Hindlimb muscle (tissue), 1 donor: ENCODE data around the gene MYRF. TPM values are rescaled to one million over a fixed set of nuclear protein-coding genes. Genes with fewer than 3 reads are reported as not detected.

Source experiments
- DNase-seq: peaks from one replicate; pipeline ENCODE4 v3.0.0-alpha.2; 2013
- polyA plus RNA-seq: library from polyadenylated mRNA; unstranded; fragments of 120-200 nt; gene quantifications from one replicate; pipeline ENCODE4 v1.2.1, GENCODE V29; 2013; ENCODE audit not compliant: insufficient read length

Gene MYRF
- polyA plus RNA-seq, 1 donor = 1.5 TPM

DNA sequence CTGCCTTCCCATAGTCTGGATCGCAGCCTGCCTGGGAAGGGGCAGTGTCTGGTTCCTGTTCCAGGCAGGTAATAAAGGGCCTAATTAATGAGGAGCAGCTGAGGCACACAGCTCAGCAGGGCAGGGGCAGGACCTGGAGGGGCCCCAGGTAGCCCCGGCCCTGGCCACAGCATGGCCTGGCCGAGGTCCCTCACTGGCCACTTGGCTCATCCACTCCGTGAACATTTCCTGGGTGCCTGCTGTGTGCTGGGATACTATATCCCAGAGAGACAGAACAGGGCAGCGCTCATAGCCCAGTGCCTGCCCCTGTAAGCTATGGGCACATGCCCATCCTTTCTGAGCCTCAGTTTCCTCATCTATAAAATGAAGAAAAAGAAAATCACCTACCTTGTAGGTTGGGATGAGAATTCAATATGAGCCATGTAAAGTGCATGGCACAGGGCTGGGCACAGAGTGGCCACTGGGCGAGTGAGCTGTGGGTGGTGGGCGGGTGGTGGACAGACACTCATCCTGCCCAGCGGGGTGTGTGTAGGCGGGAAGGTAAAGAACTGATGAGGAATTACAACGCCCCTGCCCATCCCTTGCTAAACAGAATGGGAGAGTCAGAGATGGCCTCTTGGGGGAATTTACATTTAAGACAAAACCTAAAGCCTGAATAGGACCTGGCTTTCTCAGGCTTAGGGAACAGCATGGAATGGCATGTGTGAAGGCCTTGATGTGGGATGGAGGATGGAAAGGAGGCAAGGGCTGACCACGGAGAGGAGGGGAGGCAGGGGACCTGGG, 9.2 kb downstream of the MYRF start:
- DNase-seq = no peak

DNA sequence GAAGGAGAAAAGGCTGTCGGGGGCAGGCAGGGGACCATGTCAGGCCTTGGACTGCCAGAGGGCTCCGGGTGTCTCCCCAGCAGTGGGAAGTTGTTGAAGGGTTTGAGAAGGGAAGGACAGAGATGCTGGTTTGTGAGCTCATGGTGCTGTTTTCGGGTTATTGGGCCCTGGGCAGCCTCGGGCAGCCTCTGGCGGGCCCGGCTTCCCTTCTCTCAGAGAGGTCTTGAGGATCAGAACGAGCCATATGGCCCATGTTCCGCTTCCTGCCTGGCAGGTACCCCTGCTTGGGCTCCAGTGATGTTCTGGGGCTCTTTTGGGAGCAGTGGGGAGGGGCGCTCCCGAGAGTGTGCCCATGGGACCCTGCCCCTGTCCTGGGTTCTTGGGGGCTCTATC, 9.8 kb downstream of the MYRF start:
- no peak for DNase-seq

DNA sequence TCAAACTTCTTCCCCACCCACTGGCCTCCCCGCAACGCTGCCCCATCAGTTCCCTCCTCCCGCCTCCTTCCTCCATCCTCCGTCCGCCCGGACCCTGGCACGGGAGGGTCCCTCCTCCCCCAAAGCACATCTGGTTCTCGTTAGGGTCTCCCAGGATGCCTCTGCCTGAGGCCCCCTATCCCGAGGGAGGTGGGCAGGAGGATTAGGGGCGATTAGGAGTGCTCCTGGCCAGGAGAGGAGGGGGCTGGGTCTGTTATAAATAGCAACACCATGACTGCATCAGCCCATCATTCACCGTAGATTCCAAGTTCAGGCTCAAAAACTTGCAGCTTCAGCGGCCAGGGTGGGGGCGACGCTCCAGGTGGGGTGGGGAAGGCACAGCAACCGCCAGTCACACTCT, 10.4 kb downstream of the MYRF start:
- no peak for DNase-seq

DNA sequence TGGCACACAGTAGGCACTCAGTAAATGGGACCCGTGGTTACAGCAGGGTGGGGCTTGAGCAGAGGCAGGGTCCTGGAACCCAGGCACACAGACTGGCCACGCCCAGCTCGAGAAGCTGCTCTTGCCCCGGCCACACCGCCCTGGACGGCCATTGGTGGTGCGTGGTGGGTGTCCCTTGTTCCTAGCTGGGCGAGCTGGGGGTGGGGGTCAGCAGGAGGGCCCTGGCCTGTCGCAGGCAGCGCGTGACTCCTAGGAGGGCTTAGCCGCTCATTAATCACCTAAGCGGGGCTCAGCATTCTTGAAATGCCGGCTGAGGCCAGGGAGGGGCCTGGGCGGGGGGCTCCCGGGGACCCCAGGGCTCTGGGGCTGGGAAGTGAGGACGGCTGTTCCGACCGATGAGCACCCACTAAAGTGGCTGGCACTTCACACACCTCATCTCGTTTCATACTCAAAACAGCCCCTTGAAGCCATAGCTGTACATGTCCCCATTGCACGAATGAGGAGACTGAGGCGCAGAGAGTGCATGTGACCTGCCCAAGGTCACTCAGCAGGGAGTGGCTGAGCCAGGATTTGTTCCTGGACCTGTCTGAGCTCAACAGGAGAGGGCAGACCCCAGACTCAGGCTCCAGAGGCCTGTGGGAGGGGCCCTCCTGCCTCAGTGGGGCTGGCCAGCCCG, 11.6 kb downstream of the MYRF start:
- no peak for DNase-seq

DNA sequence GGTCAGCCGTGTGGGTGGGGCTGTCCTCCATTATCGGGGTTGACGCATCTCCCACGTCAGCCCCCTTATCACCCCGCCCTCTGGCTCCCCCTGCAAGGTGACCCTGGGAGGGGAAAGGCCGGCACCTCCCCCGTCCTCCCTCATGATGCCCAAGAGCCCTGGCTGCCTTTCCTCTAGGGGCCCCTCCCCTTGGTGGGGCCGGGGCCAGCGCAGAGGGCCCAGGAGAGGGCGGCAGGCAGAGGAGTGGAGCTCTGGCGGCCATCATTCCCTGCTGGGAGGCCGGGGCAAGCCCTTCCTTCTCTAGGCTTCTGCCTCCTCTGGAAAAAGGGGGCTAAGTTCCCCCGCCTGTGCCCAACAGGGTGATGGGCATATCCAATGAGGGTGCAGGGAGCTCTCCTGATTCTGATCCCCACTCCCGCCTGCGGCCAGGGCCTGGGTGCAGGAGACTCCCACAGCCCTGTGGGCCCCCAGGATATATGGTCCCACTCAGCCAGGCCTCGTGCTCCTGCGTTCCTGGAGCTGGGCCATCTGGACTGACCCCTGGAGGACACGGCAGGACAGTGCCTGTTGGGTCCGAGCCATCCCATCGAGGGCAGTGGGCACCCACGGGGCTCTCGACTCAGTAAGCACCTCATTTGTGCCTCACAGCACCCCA, 12.3 kb downstream of the MYRF start:
- no peak for DNase-seq

DNA sequence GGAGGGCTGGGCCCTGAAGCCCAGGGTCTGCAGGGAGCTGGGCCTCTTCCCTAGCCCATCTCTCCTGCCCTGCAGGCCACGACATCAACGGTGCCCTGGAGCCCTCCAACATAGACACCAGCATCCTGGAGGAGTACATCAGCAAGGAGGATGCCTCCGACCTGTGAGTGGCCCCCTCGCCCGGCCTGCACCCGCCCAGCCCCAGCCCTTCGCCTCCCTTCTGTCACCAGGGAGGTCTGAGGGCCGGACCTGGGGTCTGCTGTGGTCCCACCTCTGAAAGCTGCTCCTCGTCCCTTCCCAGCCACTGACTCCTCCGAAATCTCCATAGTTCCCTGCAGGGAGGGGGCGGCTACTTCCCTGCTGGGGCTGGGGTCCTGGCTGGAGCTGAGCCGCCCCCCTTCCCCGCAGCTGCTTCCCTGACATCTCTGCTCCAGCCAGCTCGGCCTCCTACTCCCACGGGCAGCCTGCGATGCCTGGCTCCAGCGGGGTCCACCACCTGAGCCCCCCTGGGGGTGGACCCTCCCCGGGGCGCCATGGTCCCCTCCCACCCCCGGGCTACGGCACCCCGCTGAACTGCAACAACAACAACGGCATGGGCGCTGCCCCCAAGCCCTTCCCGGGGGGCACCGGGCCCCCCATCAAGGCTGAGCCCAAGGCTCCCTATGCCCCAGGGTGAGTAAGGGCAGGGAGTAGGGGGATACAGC, 13.3 kb downstream of the MYRF start:
- DNase-seq = no peak

DNA sequence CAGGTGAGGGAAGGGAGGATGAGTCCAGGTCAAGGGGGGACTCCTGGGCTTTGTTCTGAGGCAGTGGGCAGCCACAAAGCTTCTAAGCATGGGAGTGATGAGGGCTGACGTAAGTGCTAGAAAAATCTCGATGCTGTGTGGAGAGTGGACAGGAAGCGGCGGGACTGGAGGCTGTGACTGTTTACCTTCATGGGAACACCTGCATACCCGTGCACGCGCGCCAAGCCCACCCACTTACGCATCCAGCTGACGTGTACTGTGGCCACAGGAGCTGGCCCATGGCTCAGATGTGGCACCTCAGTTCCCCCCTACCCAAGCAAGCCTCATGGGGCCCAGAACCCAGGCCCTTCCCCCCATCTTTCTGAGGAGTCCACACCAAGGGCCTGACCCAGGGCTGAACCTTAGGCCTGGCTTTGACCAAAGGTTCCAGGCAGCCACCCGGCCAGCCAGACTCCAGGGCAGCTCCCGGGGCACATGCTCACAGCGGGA, 14.0 kb downstream of the MYRF start:
- DNase-seq = no peak

DNA sequence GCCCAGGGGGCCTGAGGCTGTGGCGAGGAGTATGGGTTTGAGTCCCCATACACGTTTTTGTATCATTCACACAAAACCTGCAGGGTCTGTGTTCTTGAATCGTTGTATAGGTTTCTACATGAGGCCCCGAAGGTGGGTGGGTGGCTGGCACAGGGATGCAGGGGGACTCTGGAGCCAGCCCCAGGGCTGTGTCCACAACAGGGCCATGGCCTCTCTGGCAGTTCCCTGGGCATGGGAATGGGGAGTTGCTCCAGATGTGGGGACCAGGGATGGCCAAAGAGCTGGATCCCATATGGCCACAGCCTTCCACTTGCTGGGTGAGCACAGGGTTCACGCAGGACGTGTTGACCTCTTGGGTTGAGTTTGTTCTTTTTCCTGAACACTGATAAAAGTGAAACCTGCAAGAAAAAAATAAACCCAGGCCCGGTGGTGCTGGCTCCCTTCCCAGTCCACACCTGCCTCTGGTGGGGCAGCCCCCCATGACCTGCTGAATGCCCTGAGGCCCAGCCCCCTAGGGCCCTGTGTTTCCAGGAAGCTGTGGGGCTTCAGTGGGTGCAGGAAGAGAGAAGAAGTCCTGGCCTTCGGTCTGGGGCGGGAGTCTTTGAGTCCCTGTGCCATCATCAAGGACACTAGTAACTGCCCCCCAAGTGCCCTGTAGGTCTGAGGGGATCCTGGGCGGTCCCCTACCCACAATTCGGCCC, 16.1 kb downstream of the MYRF start:
- no peak for DNase-seq

DNA sequence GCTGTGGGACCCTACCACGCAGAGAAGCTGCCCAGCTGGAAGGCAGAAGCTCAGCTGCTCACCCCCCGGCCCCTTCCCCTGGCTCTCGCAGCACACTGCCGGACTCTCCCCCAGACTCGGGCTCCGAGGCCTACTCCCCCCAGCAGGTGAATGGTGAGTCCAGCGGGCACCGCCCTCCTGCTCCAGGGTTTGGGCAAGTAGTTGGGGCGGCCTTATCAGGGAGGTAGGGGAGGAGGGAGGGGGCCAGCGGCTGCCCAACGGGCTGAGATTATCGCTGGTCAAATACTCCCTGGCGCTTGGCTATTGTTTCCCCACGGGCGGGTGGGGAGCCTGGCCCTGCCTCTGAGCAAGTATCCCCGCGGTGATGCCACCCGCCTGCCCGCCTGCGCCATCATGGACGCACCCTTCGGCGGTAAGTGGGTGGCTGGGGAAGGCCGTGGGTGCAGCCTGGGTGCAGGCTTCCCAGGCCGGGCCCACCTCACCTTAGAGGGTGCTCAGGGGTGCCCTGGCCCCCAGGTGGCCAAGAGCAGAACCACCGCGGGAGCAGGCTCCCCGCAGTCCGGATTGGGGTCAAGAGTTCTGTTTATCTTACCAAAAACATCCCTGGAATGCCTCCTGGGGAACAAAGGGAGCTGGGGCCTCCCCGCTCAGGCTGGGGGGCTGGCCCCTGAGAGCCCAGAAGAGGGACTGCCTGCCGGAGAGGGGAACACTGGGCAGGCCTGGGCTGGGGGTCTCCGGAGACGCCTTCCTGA, 16.9 kb downstream of the MYRF start:
- no peak for DNase-seq

DNA sequence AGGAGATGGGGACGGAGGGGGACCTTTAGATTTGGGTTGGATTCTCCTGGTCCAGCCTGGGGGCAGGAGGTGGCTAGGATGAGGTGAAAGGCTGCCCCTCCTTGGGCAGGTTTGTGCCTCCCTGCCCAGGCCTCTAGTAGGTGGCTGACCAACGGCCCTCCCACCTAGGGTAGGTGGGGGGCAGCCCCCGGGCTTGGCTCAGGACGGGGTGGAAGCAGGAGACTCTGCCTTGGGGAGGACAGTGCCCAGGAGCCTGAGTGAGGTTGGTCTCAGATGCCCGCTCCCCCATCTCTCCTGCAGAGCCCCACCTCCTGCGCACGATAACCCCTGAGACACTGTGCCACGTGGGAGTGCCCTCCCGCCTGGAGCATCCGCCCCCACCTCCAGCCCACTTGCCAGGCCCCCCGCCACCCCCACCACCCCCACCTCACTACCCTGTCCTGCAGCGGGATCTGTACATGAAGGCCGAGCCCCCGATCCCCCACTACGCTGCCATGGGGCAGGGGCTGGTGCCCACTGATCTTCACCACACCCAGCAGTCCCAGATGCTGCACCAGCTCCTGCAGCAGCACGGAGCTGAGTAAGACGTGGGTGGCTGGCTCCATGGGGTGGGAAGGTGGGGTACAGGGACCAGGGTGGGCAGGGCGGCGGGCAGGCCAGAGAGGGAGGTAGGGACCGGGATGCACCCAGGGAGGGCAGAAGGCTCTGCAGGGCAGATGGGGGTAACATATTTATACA, 17.7 kb downstream of the MYRF start:
- no peak for DNase-seq

DNA sequence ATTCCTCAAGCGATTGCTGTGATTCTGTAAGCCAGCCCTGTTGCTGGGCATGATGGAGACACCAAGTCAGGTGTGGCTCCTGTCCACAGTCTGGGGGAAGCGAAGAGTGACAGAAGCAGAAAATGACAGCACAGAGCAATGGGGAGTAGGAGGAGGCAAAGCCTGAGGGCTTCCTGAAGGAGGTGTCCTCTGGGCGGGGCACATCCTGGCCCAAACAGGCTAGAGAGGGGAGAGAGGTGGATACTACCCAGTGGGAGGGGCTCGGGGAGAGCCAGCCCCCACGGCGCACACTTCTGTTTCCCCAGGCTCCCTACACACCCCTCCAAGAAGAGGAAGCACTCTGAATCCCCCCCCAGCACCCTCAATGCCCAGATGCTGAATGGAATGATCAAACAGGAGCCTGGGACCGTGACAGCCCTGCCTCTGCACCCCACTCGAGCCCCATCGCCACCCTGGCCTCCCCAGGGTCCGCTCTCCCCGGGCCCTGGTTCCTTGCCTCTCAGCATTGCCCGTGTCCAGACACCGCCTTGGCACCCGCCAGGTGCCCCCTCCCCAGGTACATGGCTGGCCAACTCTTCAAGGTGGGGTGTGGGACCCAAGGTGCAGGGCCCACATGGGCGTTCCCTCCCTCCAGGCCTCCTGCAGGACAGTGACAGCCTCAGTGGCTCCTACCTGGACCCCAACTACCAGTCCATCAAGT, 18.9 kb downstream of the MYRF start:
- DNase-seq = no peak

DNA sequence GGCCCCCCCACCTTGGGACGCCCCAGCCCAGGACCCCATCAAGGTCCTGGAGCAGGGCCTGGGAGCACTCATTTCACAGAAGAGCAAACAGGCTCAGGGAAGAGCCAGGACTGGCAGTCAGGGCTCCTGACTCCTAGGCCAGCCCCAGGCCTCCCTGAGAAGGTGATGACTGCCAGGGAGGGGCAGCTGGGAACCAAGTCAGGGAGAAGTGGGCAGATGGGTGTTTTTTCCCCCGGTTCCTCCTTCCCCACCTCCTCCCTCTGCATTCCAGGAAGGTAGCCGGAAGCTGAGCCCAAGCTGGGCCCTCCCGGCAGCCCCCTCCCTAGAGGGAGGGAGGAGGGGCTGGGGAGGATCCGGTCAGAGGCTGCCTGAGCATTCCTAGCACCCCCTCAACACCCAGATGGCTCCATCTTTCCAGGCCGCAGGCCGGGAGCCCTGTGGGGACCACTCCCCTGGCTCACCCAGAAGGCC, 19.6 kb downstream of the MYRF start:
- no peak for DNase-seq

DNA sequence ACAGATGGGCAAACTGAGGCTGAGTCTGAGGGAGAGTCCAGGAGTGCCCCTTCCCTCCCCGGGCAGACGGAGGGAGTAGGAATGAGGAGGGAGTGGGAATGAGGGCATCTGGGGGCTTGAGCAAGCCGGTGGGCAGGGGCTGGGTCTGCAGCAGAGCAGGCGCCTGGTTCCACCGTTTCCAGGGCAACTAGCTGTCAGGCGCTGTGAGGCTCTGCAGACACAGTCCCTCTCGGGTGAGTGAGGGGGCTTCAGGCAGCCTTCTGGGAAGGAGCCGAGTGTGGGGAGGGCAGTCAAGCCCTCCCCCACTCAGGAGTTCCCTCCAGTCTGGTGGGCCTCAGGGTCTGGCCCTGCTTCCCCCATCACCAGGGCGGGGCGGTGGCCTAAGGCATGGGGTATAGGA, 20.9 kb downstream of the MYRF start:
- no peak for DNase-seq

DNA sequence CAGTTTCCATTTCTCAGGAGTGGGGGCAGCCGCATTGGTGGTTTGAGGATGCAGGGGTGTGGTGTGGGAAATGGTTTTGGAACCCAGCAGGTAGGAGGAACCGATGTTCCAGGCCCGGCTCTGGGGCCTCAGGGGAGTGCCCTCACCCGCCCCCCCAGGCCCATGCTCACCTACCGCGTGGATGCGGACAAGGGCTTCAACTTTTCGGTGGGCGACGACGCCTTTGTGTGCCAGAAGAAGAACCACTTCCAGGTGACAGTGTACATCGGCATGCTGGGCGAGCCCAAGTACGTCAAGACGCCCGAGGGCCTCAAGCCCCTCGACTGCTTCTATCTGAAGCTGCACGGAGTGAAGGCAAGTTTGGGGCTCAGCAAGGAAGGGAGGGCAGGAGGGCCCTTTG, 21.4 kb downstream of the MYRF start:
- DNase-seq = no peak

DNA sequence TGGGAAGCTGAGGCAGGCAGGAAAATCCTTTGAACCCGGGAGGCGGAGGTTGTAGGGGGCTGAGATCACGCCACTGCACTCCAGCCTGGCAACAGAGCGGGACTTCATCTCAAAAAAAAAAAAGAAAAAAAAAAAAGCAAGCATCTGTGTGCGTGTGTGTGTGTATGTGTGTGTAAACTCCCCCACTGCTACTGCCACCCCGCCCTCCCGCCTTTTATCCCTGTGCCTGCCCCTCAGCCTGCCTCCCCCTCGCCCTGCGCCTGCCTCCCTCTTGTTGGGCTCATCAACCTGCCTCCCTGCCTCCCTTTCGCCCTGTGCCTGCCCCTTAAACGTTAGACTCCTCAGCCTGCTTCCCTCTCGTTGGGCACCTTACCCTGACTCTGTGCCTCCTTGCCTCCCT, 22.0 kb downstream of the MYRF start:
- DNase-seq = no peak

DNA sequence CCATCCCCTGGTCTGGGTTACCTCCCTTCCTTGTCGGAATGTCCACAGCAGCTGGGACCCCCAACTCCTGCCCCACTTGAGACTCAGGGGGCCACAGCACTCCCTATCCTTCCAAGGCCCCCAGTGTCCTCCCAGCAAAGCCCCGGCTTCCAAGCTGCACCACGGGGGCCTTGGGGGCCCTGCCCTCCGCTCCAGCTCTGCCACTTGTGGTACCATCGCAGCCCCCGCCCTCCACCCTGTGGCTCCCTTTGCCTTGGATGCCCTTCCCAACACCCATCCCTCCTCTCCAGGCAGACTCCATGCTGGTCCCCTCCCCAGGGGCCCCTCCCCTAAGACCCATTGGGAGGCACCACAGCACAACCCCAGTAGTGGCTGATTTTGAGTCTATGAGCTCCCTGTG, 22.7 kb downstream of the MYRF start:
- no peak for DNase-seq

DNA sequence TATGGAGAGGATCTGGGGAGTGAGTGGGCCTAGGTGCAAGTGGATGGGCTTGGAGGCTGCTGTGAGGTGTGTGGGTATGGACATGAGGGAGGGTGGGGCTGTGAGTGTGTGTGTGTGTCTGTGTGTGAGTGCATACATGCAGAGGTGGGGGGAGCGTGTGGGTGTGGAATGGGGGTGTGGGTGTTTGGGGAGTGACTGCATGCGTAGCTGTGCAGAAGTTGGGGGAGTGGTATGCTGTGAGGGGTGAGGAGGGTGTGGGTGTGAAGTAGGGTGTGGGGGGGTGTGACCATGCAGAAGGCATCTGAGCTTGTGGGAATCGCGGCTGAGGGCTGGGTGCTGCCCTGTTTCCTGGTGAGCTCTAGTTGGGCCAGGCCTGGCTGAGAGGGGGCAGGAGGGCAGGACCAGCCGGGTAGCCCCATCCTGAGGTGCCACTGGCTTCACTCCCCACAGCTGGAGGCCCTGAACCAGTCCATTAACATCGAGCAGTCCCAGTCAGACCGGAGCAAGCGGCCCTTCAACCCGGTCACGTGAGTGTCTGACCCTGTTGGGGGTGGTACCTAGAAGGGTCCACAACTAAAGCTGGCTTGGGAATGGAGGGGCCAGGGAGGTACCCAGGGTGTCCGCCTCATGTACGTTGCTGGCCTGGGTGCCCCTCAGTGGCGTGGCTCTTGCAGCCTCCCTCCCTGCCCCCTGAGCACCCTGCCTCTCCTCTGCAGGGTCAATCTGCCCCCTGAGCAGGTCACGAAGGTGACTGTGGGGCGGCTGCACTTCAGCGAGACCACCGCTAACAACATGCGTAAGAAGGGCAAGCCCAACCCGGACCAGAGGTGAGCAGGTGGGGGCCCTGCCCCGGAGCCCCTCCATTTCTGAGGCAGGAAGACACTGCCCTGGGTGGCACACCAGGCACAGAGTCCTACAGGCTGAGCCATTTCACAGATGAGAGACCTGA, 23.4 kb downstream of the MYRF start:
- DNase-seq = no peak

DNA sequence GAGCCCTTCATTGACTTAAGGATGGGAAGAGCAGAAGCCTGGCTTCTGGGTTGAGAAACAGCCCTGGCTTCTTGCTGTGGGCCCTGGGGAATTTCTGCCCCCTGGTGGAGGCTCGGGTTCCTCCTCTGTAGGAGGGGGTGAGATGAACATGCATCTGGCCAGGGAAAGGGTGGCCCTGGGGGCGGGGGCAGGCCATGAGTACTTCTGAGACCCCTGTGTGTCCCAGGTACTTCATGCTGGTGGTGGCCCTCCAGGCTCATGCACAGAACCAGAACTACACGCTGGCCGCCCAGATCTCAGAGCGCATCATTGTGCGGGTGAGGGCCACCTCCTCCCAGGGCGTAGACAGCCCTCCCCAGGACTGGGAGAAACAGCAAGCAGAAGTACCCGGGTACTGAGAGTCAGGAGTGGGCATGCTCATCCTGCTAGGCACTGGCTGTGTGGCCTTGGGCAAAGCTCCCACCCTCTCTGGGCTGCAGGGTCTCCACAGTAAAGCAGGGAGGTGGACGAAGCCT, 24.2 kb downstream of the MYRF start:
- DNase-seq = no peak
